HG03469 (cell line): Measurements from ENCODE around the gene UBE2Q1.

ENCODE experiments used
- ATAC-seq: cut with Tn5 transposase; IDR thresholded peaks from one replicate; pipeline ENCODE4 v1.9.1; 2021; ENCODE audit warnings: mild to moderate bottlenecking, moderate library complexity, moderate number of reproducible peaks; ENCODE audit not compliant: unreplicated experiment

Gene UBE2Q1

DNA sequence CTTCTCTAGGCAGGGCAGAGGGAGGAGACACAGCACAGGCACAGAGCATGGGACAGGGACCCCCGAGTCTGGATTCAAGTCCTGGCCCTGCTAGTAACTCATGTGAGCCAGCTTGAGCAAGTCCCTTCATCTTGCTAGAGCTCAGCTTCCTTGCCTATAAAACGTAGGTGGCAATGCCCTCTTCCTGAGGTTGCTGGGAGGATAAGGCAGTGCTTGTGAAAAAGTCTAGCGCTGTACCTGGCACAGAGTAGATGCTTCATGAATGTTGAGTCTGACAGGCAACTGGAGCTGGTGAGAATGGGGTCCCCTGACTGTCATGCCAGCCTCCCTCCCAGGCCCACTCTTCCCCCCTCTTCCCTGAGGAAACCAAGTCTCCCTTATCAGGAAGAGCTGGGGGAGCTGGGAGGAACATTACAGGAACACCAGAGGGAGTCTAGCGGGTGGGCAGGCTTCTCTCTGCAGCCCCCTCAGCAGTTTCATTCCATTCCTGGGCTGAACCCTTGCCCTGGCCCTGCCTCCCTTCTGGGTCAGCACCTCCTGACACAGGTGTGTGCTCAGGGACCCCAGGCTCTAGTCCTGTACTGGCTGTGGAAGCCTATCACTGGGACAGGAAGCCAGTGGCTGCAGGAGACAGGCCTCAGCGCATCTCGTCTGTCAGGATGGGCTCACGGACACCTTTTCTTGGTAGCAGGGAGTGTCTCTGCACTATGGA lies 19.0 kb upstream of the UBE2Q1 start:
- no peak for ATAC-seq

GRCh38 chr1:154575951-154576566 lies 17.6 kb upstream of the UBE2Q1 start:
- ATAC-seq, result no peak

DNA sequence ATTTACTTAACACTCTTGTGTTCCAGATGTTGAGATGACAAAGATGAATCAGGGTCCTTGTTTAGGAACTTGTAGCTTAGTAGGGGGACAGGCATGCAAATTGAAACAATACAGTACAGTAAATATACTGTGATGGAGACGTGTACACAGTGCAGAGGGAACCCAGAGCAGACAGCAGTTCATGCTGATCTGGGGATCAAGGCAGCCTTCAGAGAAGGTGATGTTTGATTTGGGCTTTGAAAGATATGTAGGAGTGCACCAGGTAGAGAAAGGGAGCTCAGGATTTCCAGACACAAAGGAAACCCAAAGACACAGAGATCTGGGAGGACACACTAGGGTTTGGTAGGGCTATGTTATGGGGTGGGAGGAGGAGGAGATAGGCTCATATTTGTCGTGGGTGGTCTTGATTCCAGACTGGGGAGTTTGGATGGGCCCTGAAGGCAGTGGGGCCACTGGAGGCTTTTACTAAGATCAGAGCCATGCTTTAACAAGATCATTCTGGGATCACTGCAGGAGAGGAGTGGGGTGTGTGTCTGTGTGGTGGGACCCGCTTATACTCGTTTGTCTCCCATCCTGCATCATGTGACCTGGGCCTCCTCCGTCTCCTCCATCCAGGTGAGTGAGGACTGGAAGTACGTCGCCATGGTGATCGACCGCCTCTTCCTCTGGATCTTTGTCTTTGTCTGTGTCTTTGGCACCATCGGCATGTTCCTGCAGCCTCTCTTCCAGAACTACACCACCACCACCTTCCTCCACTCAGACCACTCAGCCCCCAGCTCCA lies 16.9 kb upstream of the UBE2Q1 start:
- ATAC-seq, result no peak

DNA sequence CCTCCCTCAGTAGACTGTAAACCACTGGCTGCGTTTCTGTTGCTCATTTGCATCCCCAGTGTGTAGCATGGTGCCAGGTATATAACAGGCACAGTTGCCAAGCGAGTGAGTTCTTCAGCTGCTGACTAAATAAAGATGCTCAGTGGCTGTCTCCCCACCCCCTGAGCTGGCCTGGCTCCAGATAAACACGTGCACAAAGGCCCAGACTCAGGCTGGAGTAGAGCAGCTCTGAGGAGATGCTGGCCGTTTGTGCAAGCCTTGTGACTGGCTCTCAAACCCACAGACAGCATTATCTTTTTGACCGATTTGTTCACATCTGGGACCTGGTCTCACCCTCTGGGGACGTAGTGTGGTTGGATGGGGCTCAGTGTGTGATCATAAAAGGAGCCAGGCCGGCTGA lies 16.3 kb upstream of the UBE2Q1 start:
- ATAC-seq, result no peak

DNA sequence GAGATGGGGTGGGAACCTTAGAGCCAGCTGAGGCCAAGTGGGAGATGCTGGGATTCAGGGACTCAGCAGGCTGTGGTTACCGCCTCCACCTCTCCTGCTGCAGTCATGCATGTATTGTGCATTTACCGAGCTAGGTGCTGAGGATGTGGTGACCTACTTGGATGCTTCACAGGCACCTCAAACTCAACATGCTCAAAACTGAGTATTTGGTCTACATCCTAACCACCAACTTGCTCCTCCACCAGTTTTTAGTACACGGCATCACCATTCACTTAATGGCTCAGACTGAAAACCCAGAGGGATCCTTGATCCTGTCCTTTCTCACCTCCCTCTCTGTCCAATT lies 14.7 kb upstream of the UBE2Q1 start:
- no peak for ATAC-seq

DNA sequence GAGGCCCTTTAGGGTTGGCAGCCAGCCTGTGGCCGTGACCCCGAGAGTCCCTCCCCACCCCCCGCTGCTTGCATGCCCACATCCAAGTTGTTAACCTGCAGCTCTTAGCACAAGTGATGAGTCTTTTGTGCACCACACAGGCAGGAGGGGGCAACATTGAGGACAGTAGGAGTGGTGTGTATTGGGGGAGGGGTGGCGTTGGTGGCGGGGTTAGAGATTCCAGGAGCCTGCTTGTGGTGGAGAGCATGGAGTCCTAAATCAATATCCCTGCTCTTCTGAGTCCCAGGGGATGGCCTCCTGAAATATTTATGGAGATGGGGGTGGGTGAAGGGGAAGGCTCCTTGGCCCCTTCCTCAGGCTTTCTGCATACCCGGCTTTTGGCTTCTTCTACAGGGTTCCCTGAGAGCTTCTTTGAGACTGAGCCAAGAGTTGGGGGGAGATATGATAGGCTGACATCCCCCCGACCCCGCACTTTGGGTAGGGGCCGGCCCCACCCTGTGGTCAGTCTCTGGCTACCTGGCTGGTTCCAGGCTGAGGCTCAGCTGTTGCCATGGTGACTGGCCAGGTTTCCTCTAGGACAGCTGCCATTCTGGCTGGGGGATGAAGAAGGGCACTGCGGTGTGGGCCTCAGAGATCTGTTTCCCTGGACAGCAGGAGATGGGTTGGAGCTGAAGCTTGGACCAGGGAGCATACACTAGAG lies 14.2 kb upstream of the UBE2Q1 start:
- no peak for ATAC-seq

DNA sequence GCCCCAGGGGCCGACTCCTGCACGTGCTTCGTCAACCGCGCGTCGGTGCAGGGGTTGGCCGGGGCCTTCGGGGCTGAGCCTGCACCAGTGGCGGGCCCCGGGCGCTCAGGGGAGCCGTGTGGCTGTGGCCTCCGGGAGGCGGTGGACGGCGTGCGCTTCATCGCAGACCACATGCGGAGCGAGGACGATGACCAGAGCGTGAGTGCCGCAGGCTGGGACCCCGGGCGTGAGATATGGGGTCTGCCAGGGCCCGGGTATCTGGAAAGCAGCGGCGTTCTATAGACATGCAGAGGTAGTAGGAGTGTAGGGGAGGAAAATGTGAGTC lies 13.5 kb upstream of the UBE2Q1 start:
- ATAC-seq, result no peak

- no peak for ATAC-seq
Observed at GRCh38 chr1:154571244-154571963, 12.9 kb upstream of the UBE2Q1 start.

DNA sequence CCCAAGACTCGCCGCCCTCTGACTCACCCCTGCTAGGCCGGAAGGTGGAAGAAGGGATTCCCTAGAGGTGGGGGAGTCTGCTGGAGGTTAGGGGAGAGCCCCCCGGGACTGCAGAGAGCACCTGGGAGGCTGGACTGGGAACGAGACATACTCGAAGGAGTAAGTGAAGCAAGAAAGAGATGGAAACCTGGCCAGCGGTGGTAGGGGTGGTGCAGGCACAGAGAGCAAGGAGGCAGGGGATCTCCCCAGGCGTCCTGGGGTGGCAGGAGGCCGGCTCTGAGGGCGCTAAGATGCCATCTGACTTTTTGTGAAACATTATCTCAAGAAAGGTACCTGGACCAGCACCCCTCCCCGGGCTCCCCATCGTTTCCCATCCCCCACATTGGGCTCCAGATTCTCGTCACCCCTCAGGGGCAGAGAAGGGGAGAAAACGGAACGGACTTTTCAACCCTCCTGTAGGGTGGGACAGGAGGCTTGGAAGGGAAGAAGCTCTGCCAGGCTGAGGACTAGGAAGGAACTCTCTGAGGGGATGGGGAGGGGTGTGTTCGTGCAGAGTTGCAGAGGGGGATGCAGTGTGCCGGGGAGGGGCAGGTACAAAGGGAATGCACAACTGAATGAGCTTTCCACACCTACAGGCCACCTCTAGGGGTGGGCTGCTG lies 9.8 kb upstream of the UBE2Q1 start:
- no peak for ATAC-seq

DNA sequence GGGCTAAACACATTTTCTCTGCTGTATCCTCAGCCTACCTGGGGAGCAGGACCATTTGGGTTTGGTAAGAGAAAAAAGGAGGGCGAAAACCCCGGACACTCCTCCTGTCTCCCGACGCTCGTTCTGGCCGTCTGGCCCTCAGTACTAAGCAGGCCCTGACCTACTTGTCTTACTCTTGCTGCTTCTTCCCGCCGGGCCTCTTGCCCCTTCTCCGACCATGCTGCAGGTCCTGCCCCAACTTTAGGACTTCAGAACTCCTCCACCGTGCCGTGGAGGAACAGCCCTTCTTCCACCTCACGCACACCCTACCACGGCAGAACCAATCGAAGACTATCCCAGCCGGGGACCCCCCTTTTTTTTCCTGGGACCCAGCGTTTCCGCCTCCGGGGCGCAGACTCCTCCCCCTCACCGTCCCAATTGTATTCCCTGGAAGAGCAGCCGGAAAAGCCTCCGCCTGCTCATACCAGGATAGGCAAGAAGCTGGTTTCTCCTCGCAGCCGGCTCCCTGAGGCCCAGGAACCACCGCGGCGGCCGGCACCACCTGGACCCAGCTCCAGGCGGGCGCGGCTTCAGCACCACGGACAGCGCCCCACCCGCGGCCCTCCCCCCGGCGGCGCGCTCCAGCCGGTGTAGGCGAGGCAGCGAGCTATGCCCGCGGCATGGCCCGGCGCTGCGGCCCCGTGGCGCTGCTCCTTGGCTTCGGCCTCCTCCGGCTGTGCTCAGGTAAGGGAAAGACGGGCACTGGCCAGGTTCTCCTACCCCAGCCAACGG lies 9.1 kb upstream of the UBE2Q1 start, which contains the start of gene CHRNB2:
Gene CHRNB2, plus strand, starts transcription at position 393 of the 771 bp plus-strand sequence. Its CDS starts 267 bp downstream, at position 660.
- ATAC-seq, result no peak

DNA sequence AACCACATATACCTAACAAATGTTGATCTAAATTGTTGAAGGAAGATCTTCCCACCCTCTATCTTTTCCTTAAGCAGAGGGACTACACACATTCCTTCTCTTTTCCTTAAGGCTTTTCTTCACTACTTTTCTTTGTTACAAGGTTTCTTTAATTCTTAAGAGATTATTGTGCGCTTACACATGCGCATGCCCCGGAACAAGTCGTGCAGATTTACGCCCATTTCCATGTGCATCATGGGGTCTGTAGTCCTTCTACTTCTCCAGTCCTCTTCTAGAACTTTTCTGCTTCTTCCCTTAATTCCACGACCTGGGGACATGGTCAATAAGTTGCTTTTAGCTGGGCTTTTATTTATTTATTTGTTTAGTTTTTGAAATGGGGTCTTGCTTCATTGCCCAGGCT lies 7.4 kb upstream of the UBE2Q1 start:
- ATAC-seq, result no peak

GRCh38 chr1:154559466-154560044 lies 1.1 kb upstream of the UBE2Q1 start:
- peak; percentile 31 for ATAC-seq

- peak; percentile 75 for ATAC-seq
Observed at GRCh38 chr1:154558720-154559465, 431 bp upstream of the UBE2Q1 start.

GRCh38 chr1:154557248-154557938 lies 1.1 kb downstream of the UBE2Q1 start:
- no peak for ATAC-seq

GRCh38 chr1:154556422-154556821 lies 2.0 kb downstream of the UBE2Q1 start:
- no peak for ATAC-seq

GRCh38 chr1:154553056-154554030 lies 5.1 kb downstream of the UBE2Q1 start:
- no peak for ATAC-seq

DNA sequence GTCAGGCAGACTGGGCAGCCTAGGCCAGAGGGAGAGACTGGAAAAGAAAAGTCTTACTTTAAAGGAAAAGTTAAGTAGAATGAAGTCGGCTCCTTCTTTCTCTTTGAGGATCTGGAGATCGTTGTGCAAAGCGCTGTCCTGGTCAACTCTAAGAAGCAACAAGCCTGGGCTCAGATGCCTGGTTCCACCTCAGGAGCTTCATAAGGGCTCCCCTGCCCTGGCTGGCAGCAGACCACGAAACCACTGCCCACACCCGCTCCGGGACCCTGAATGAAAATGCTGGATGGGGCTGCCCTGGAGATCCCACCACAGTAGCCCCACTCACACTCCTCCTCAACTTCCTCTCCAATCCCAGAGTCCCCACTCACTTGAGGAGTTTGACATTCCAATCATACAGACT lies 6.4 kb downstream of the UBE2Q1 start:
- no peak for ATAC-seq
